ENCODE measurements around the gene VGLL2.
"Not testable (repeated sequence)": the region's sequence is repeated elsewhere in the genome, so short reads cannot be mapped to it uniquely, and the experiment has no call there.

Gene VGLL2, protein sequence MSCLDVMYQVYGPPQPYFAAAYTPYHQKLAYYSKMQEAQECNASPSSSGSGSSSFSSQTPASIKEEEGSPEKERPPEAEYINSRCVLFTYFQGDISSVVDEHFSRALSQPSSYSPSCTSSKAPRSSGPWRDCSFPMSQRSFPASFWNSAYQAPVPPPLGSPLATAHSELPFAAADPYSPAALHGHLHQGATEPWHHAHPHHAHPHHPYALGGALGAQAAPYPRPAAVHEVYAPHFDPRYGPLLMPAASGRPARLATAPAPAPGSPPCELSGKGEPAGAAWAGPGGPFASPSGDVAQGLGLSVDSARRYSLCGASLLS

DNA sequence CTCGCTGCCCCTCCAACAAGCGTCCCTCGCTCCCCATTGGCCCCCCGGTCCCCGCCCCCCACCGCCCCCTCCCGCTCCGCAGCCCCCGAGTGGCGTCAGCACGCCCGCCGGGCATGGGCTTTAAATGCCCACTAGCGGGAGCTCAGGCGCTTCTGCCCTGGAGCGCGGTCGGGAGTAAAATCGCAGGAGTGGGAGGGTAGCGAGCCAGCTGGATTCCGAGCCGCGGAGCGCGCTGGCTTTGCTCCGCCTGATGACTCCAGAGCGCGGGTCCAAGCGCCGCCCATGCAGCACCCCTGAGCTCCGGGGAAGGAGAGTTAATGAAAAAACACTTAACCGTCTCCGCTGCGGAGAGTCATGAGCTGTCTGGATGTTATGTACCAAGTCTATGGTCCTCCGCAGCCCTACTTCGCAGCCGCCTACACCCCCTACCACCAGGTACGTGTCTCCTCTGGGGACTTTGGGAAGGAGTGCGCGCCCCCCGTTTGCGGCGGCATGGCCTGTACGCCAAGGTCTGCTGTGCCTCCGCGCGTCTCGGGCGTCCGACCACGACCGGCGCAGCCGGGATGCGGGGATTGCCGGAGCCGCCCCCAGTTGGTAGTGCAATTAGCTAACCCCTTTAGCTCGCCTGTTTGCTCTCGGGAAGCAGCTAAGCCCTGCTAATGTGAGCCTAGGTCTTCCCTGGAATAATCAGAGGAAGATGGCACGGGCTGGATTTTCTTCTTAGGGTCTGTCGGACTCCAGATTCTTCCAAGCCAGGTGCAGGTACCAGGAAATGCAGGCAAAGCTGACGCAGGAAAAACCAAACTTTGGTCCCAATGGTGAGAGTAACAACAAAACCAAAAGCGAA, at the start of gene VGLL2:
Gene VGLL2, plus strand, starts transcription at position 149 of the 847 bp plus-strand sequence. Its CDS starts 206 bp downstream, at position 355.
- DNase-seq, result no peak

GRCh38 chr6:117222861-117223260, 42.5 kb upstream of the VGLL2 start:
- no peak for DNase-seq

DNA sequence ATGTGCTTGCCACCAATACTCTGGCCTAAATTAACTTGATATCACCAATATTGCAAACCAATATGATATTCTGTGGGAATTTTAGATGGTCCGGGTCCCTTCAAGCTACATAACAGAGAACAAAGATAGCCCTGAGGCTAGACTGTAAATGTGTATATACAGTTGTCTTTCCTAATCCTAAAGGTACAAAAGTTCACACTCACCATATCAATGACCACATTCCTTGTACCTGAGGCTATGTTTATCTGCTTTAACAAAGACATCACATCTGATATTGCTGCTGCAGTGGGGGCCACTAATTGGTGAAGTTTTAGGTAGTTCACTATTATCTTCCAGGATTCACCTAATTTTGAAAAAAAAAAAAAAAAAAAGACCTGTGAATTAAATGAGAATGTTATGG, 38.6 kb upstream of the VGLL2 start:
- no peak for DNase-seq

DNA sequence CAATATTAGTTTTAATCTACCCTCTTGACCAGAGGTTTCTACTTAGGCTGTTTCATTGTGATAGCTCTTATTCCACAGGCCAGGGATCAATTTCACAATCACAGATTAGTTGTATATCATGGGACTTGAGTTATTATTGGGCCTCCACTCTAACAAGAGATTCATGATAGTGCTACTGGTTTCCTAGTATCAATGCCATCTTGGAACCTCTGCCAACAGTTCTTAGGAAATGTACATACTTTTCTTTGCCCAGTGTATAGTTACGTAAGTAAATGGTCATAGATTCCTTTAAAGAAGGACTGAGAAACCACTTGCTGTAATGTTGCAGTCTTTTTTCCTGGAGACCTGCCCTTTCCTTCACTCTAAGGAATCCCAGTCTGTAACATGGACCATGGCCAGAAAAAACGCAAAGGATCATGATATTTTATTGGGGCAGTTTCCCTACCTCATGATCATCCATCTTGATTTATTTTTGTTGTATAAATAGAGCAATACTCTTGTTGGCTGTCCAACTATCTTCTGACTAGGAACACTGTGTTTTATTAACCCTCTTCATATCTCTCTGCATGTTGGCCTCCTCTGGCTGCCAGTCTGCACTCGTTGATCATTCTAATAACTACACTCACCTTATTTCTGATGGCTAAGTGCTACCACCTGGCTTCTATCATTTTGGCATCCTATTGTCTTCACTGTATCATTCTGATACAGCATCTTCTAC, 38.0 kb upstream of the VGLL2 start:
- no peak for DNase-seq

DNA sequence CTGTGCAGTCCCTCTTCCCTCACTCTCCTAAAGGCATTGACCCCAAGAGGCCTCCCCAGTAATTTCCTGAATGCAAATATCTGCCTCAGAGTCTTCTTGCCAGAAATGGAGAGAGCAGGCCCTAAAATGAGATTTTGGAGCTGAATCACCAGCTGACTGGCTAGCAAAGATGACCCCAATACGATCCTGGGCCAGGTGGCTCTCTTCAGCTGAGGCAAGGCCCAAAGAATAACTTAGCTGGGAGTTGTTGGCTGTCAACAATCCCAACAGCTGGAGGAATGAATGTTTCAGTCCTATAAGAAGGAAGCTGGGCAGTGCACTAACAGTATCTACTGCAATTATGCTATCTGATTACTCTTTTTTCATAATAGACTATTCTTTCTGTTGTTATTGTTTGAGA, 37.2 kb upstream of the VGLL2 start:
- DNase-seq, result no peak

DNA sequence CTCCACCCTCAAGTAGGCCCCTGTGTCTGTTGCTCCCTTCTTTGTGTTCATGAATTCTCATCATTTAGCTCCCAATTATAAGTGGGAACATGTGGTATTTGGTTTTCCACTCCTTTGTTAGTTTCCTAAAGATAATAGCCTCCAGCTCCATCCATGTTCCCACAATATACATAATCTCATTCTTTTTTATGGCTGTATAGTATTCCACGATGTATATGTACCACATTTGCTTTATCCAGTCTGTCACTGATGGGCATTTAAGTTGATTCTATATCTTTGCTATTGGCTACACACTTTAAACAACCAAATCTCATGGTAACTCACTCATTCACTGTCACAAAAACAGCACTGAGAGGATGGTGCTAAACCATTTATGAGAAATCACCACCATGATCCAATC, 35.5 kb upstream of the VGLL2 start:
- DNase-seq, result no peak

DNA sequence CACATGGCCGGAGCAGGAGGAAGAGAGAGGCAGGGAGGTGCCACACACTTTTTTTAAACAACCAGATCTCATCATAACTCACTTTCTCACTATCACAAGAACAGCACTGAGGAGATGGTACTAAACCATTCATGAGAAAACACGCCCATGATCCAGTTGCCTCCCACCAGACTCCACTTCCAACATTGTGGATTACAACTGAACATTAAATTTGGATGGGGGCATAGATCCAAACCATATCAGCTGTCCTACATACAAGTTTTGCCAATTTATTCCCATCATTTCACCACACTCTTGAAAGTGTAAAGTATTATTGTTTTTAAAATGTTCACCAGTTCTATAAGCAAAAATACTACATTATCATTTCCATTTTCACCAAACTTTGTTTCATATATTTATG, 33.9 kb upstream of the VGLL2 start:
- DNase-seq, result no peak

- DNase-seq, result no peak
These were observed 33.2 kb upstream of the VGLL2 start for GRCh38 chr6:117232196-117232595.

GRCh38 chr6:117233145-117233544, 32.2 kb upstream of the VGLL2 start:
- no peak for DNase-seq

DNA sequence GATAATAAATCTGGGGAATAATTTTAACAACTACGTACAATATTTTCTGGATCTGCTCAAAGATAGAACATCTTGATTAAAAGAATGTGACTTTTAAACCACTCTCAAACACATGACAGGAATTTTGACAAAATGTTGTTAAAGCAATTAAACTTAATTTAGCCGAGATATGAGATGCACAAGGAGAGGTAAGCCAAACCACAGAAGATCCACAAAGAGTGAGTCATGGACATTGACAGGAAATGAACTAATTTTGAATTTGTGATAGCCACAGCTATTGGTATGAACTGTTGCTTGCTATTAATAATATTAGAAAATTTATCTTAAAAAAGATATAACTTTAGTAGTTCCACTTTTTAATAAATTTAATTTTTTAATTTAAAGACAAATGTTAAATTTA, 27.8 kb upstream of the VGLL2 start:
- DNase-seq, result no peak

GRCh38 chr6:117244571-117244970, 20.8 kb upstream of the VGLL2 start:
- DNase-seq, result not testable (repeated sequence)

DNA sequence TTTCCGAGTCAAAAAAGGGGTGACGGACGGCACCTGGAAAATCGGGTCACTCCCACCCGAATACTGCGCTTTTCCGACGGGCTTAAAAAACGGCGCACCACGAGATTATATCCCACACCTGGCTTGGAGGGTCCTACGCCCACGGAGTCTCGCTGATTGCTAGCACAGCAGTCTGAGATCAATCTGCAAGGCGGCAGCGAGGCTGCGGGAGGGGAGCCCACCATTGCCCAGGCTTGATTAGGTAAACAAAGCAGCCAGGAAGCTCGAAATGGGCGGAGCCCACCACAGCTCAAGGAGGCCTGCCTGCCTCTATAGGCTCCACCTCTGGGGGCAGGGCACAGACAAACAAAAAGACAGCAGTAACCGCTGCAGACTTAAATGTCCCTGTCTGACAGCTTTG, 20.4 kb upstream of the VGLL2 start:
- not testable (repeated sequence) for DNase-seq

DNA sequence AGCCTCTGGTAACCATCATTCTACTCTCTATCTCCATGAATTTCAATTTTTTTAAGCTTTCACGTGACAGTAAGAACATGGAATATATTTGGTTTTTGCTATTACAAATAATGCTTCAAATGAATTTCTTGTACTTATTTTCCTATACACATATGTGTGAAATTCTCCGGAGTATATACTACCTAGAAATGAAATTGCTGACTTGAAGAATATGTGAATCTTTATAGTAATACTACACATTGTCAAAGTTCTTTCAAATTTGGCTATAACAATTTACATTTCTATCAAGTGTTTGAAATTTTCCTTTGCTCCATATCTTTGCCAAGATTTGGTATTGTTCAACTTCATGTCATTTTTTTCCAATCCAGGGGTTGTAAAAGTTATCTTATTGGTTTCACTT, 11.6 kb upstream of the VGLL2 start:
- DNase-seq, result no peak

DNA sequence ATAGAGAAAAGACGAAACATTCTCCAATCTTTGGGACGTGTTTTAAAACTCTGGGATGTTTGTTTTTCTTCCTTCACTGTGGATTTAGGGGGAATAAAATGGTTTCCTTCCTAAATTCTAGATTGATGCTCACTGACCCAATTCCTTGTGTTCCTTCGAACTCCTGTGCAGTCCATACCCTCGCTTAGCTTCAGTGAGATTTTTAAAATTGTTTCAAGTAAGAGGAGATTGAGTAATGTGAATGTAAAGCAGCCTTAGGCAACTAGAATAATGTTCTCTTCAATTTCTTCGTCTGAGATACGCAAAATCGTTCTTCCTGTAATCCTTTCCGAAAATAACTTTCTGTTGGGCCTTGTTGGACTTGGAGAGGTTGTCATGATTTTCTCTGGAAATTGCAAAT, 2.6 kb upstream of the VGLL2 start:
- no peak for DNase-seq

DNA sequence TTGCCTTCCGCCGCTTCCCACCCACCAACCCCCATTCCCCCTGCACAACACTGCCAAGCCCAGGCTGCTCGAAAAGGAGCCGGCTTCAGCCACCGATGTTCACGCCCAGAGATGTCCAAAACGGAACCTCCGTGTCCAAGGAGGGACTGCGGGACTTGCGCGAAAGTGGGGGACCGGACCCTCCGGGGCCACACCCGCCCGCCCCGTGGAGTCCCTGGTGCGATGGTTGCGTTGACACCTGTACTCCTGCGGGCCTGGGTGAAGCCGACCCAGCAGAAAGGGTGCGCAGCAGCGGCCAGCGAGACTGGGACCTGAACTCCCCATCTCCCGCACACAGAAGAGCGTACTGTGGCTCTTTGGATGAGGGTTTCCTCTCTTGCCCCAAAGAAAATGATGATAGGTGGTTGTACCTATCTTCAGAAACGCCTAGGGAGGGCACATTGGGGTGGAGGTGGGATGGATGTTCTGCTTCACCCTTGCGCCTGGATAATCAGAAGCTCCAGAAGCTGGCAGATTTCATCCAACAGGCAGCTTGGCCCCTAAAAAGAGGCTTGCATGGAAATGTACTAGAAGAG, 1.9 kb upstream of the VGLL2 start:
- no peak for DNase-seq

GRCh38 chr6:117264369-117264691, 1.0 kb upstream of the VGLL2 start:
- no peak for DNase-seq

DNA sequence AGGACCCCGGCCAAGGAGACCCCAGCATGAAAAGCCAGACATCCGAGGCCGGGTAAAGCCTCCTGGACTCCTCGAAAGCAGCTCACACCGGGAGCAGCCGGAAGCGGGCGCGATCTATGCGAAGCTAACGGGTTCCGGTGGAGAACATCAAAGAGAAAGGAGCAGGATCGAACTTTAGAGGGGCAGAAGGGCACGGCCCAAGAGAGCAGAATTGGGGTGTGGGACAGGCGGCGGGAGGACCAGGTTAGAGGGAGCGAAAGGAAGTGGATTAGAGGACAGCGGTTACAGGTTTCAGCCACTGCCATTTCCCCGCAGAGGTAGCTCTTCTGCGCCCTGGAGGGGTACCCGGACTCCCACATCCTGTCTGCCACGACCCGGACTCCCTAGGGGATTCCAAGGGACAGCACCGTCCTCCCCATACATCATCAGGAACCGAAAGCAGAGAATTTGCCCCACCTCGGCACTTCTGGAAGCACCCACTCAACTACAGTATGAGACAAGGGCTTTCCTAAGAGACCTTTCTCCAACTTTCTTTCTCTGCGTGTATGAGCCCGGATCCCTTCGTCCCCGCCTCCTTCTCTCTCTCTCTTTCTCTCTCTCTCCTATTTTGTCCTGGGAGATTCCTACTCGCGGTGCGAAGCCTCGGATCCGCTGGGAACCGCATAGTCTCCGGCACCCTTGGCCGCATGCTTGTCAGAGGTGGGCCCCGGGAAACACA, 507 bp upstream of the VGLL2 start:
- DNase-seq, result no peak

- DNase-seq, result no peak
These were observed 1.1 kb downstream of the VGLL2 start for GRCh38 chr6:117266257-117267053.

- no peak for DNase-seq
These were observed 1.6 kb downstream of the VGLL2 start for GRCh38 chr6:117267054-117267347.

DNA sequence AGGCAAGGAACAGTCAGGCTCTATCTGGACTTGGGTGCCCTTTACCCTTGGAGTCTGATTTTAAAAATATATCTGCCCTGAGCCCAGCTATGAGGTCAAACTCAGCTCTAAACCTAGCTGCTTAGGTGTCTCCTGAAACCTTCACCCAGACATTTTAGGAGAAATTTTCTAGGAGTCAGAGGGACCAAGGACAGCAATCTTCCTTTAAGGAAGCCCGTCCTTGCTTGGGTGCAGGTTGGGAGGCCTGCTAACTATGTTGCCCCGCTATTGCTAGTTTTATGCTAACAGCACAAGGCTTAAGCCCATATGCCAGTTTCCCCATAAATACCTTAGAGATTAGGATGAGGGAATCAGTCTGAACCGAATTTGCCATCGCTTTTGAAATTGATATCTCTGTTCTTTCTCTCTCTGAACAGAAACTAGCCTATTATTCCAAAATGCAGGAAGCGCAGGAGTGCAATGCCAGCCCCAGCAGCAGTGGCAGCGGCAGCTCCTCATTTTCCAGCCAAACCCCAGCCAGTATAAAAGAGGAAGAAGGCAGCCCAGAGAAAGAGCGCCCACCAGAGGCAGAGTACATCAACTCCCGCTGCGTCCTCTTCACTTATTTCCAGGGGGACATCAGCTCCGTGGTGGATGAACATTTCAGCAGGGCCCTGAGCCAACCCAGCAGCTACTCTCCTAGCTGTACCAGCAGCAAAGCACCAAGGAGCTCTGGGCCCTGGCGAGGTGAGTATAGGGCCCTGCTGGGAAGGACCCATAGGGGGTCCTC, 2.6 kb downstream of the VGLL2 start:
- DNase-seq, result no peak

DNA sequence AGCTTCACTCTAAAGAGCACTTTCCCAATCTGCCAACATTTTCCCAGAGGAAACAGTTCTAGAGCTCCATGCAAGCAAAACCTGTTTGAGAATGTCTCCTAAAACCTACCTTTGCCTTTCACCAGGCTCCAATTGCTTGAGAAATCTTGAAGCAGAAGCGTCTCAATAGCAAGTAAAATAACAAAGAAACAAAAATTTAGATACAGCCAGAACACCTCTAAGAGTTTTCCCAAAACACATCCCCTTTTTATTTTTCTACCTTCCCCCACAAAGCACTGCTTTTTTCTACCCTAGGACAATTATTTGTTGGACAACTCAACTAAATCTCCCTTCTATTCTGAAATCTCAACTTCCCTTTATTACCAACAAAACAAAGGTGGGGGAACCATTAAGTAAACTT, 3.6 kb downstream of the VGLL2 start:
- DNase-seq, result no peak
